ENCODE measurements around the gene GYPC. TPM values are rescaled to one million over a fixed set of nuclear protein-coding genes. Genes with fewer than 3 reads are reported as not detected.
"Not testable (repeated sequence)": the region's sequence is repeated elsewhere in the genome, so short reads cannot be mapped to it uniquely, and the experiment has no call there.

GYPC gene
- total RNA-seq, 2 experiments from 2014 or later = 150 to 155 TPM

GRCh38 chr2:126641294-126641693 is 14.7 kb upstream of the GYPC start:
- H3K4me1 Mint-ChIP-seq (ENCODE audit: low read depth); H3K9me3 Mint-ChIP-seq; H3K27ac Mint-ChIP-seq; H3K27me3 Mint-ChIP-seq (ENCODE audit: low read depth); H3K4me3 Mint-ChIP-seq; H3K36me3 Mint-ChIP-seq (ENCODE audit: low read depth); DNase-seq; intact Hi-C loops (cut with micrococcal nuclease): not testable (repeated sequence)
- CTCF ChIA-PET = interaction anchor here (0.8 to 1.4 kb wide), 2 partner anchors 40 to 113 kb away, joined by 4 to 5 read pairs; no protein-coding TSS in a partner anchor

- Mint-ChIP-seq H3K9me3 (no peaks in the 10 kb centered on the region), H3K4me3 (no peak overlapping the region), H3K27ac (no peak overlapping the region), H3K4me1 (ENCODE audit: low read depth) (peaks cover 5% of the 10 kb centered on the region), H3K36me3 (ENCODE audit: low read depth) (no peaks in the 10 kb centered on the region), H3K27me3 (ENCODE audit: low read depth) (no peaks in the 10 kb centered on the region)
- CTCF ChIA-PET = no interaction called here
- intact Hi-C loops (cut with micrococcal nuclease) = no loop called here
- no peak for DNase-seq
Measured at GRCh38 chr2:126642031-126642430, 13.9 kb upstream of the GYPC start.

- intact Hi-C loops (cut with micrococcal nuclease) = no loop called here
- Mint-ChIP-seq H3K27me3 (ENCODE audit: low read depth) (no peaks in the 10 kb centered on the region), H3K4me3 (no peak overlapping the region), H3K36me3 (ENCODE audit: low read depth) (no peaks in the 10 kb centered on the region), H3K27ac (no peak overlapping the region), H3K9me3 (no peaks in the 10 kb centered on the region), H3K4me1 (ENCODE audit: low read depth) (peaks cover 5% of the 10 kb centered on the region)
- DNase-seq = no peak
- CTCF ChIA-PET = interaction anchor here (0.7 to 1.6 kb wide), 2 partner anchors 134 to 242 kb away, joined by 3 to 7 read pairs; no protein-coding TSS in a partner anchor
Measured at GRCh38 chr2:126643431-126643830, 12.5 kb upstream of the GYPC start.

- H3K4me1 Mint-ChIP-seq (ENCODE audit: low read depth) = peaks cover 5% of the 10 kb centered on the region
- H3K27ac Mint-ChIP-seq = no peak overlapping the region
- intact Hi-C loops (cut with micrococcal nuclease) = no loop called here
- no peak for DNase-seq
- H3K4me3 Mint-ChIP-seq = no peak overlapping the region
- CTCF ChIA-PET = interaction anchor here (0.7 to 1.6 kb wide), 3 partner anchors 10 to 242 kb away, joined by 3 to 7 read pairs (median 3); no protein-coding TSS in a partner anchor
- no peaks in the 10 kb centered on the region for H3K27me3 Mint-ChIP-seq (ENCODE audit: low read depth)
- no peaks in the 10 kb centered on the region for H3K36me3 Mint-ChIP-seq (ENCODE audit: low read depth)
- H3K9me3 Mint-ChIP-seq = no peaks in the 10 kb centered on the region
Measured at GRCh38 chr2:126643972-126644371, 12.0 kb upstream of the GYPC start.

- Mint-ChIP-seq H3K36me3 (ENCODE audit: low read depth) (no peaks in the 10 kb centered on the region), H3K9me3 (no peaks in the 10 kb centered on the region), H3K27me3 (ENCODE audit: low read depth) (no peaks in the 10 kb centered on the region), H3K27ac (no peak overlapping the region), H3K4me1 (ENCODE audit: low read depth) (peaks cover 5% of the 10 kb centered on the region), H3K4me3 (no peak overlapping the region)
- DNase-seq = no peak
- intact Hi-C loops (cut with micrococcal nuclease) = no loop called here
- CTCF ChIA-PET = interaction anchor here (0.7 to 1.6 kb wide), 4 partner anchors 11 to 293 kb away, joined by 3 to 7 read pairs (median 4); no protein-coding TSS in a partner anchor
Measured at GRCh38 chr2:126644630-126645191, 11.2 kb upstream of the GYPC start.

GRCh38 chr2:126645211-126645618 is 10.7 kb upstream of the GYPC start:
- no peak for DNase-seq
- Mint-ChIP-seq H3K27ac (no peak overlapping the region), H3K4me3 (no peak overlapping the region), H3K36me3 (ENCODE audit: low read depth) (no peaks in the 10 kb centered on the region), H3K4me1 (ENCODE audit: low read depth) (peaks cover 5% of the 10 kb centered on the region), H3K9me3 (peaks cover 2% of the 10 kb centered on the region), H3K27me3 (ENCODE audit: low read depth) (no peaks in the 10 kb centered on the region)
- CTCF ChIA-PET = interaction anchor here (0.7 to 0.8 kb wide), 2 partner anchors 117 to 293 kb away, joined by 3 to 4 read pairs; no protein-coding TSS in a partner anchor
- intact Hi-C loops (cut with micrococcal nuclease) = no loop called here

- no peak overlapping the region for H3K27ac Mint-ChIP-seq
- intact Hi-C loops (cut with micrococcal nuclease) = no loop called here
- no peak for DNase-seq
- peaks cover 10% of the 10 kb centered on the region for H3K9me3 Mint-ChIP-seq
- no peak overlapping the region for H3K4me3 Mint-ChIP-seq
- CTCF ChIA-PET = no interaction called here
- no peaks in the 10 kb centered on the region for H3K27me3 Mint-ChIP-seq (ENCODE audit: low read depth)
- H3K4me1 Mint-ChIP-seq (ENCODE audit: low read depth) = peaks cover 5% of the 10 kb centered on the region
- H3K36me3 Mint-ChIP-seq (ENCODE audit: low read depth) = no peaks in the 10 kb centered on the region
Measured at GRCh38 chr2:126646026-126646425, 9.9 kb upstream of the GYPC start.

GRCh38 chr2:126647714-126648344 is 8.1 kb upstream of the GYPC start:
- H3K27ac Mint-ChIP-seq; DNase-seq; H3K27me3 Mint-ChIP-seq (ENCODE audit: low read depth); H3K4me1 Mint-ChIP-seq (ENCODE audit: low read depth); H3K4me3 Mint-ChIP-seq; H3K36me3 Mint-ChIP-seq (ENCODE audit: low read depth); CTCF ChIA-PET; intact Hi-C loops (cut with micrococcal nuclease): not testable (repeated sequence)
- H3K9me3 Mint-ChIP-seq = peaks cover 14% of the 10 kb centered on the region

GRCh38 chr2:126648345-126648786 is 7.6 kb upstream of the GYPC start:
- intact Hi-C loops (cut with micrococcal nuclease); H3K4me1 Mint-ChIP-seq (ENCODE audit: low read depth); DNase-seq; H3K4me3 Mint-ChIP-seq; H3K36me3 Mint-ChIP-seq (ENCODE audit: low read depth); CTCF ChIA-PET; H3K27ac Mint-ChIP-seq; H3K27me3 Mint-ChIP-seq (ENCODE audit: low read depth): not testable (repeated sequence)
- H3K9me3 Mint-ChIP-seq = peaks cover 14% of the 10 kb centered on the region

- Mint-ChIP-seq H3K4me1 (ENCODE audit: low read depth) (peaks cover 8% of the 10 kb centered on the region), H3K4me3 (no peak overlapping the region), H3K9me3 (peaks cover 14% of the 10 kb centered on the region), H3K27ac (no peak overlapping the region), H3K27me3 (ENCODE audit: low read depth) (no peaks in the 10 kb centered on the region), H3K36me3 (ENCODE audit: low read depth) (no peaks in the 10 kb centered on the region)
- no peak for DNase-seq
- CTCF ChIA-PET = no interaction called here
- intact Hi-C loops (cut with micrococcal nuclease) = no loop called here
Measured at GRCh38 chr2:126649101-126649500, 6.9 kb upstream of the GYPC start.

GRCh38 chr2:126650994-126651393 is 5.0 kb upstream of the GYPC start:
- CTCF ChIA-PET = interaction anchor here (0.6 kb wide), 1 partner anchor 233 kb away, joined by 3 read pairs; no protein-coding TSS in a partner anchor
- Mint-ChIP-seq H3K27ac (no peak overlapping the region), H3K4me1 (ENCODE audit: low read depth) (peaks cover 14% of the 10 kb centered on the region)

GRCh38 chr2:126652323-126652891 is 3.6 kb upstream of the GYPC start:
- H3K27me3 Mint-ChIP-seq (ENCODE audit: low read depth) = no peaks in the 10 kb centered on the region
- CTCF ChIA-PET = interaction anchor here (1.2 kb wide), 1 partner anchor 124 kb away, joined by 3 read pairs; no protein-coding TSS in a partner anchor
- H3K27ac Mint-ChIP-seq = no peak overlapping the region
- intact Hi-C loops (cut with micrococcal nuclease) = no loop called here
- H3K36me3 Mint-ChIP-seq (ENCODE audit: low read depth) = peaks cover 13% of the 10 kb centered on the region
- H3K4me1 Mint-ChIP-seq (ENCODE audit: low read depth) = peaks cover 14% of the 10 kb centered on the region
- H3K4me3 Mint-ChIP-seq = no peak overlapping the region
- peaks cover 14% of the 10 kb centered on the region for H3K9me3 Mint-ChIP-seq
- no peak for DNase-seq

More at GRCh38 chr2:126650994-126651393, 5.0 kb upstream of the GYPC start:
- H3K36me3 Mint-ChIP-seq (ENCODE audit: low read depth) = peaks cover 3% of the 10 kb centered on the region
- DNase-seq = no peak
- H3K4me3 Mint-ChIP-seq = no peak overlapping the region
- intact Hi-C loops (cut with micrococcal nuclease) = no loop called here
- H3K9me3 Mint-ChIP-seq = peaks cover 14% of the 10 kb centered on the region
- H3K27me3 Mint-ChIP-seq (ENCODE audit: low read depth) = no peaks in the 10 kb centered on the region

All from activated naive CD4-positive, alpha-beta T cell treated with anti-CD3 and anti-CD28 coated beads for 36 hours (primary cell).